Measurements from ENCODE around the gene YTHDC1.

DNA sequence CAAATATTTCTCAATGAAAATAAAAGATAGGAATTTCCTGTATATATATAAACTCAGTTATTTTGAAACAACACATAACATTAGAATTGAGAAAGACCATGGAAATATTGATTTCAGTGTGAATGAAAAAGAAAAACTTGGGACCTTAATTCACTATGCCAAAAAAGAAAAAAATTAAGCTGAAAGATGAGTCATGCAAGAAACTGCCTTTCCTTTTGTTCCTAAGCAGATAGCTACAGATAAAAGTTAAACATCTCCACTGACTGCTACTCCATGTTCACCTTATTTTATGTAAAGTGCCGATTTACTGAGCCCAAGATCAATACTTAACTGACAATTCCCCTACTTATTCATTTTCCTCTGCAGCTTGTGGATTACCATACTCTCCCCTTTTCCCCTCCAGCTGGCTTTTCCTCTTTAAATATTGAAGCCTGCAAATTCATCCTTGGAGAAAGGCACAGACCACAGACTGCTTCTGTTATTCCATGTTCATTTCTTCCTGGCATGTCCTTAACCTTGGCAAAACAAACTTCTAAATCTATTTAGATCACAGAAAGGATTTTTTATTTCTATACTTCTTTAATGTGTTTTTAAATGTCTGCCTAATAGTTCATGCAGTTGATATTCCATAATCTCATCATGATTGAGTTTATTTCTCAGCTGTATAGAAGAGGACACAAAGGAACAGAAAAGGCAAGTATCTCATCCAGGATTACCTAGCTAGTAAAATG, 40.5 kb upstream of the YTHDC1 start:
- TF ChIP-seq, protein P1, sequence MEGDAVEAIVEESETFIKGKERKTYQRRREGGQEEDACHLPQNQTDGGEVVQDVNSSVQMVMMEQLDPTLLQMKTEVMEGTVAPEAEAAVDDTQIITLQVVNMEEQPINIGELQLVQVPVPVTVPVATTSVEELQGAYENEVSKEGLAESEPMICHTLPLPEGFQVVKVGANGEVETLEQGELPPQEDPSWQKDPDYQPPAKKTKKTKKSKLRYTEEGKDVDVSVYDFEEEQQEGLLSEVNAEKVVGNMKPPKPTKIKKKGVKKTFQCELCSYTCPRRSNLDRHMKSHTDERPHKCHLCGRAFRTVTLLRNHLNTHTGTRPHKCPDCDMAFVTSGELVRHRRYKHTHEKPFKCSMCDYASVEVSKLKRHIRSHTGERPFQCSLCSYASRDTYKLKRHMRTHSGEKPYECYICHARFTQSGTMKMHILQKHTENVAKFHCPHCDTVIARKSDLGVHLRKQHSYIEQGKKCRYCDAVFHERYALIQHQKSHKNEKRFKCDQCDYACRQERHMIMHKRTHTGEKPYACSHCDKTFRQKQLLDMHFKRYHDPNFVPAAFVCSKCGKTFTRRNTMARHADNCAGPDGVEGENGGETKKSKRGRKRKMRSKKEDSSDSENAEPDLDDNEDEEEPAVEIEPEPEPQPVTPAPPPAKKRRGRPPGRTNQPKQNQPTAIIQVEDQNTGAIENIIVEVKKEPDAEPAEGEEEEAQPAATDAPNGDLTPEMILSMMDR (IDR thresholded peaks at IDR 0.05), result no peak
- no peak for TF ChIP-seq POLR2A (IDR thresholded peaks at IDR 0.05)
